Thyroid gland (tissue), 4 donors: ENCODE data around the gene KRT32. TPM values are rescaled to one million over a fixed set of nuclear protein-coding genes. Genes with fewer than 3 reads are reported as not detected.
A peak's percentile ranks its signal among the peaks of the same experiment; 100 is the strongest.

Experiments
- DNase-seq, 2 donors: peaks; one replicate each; pipeline ENCODE4 v3.0.0-alpha.2; 2019
- H3K27ac ChIP-seq, 3 donors: fragments of 200-600 bp; sonication (generic); 1 replicate in 2 of 3; 2 replicates in 1 of 3; pipeline ENCODE4 v1.5.1; 2016 to 2019; ENCODE audit warnings: mild to moderate bottlenecking in 1 of 3, moderate library complexity in 1 of 3
- H3K27me3 ChIP-seq: fragments of 200-600 bp; sonication (generic); one replicate; pipeline ENCODE4 v1.5.1; 2019
- H3K36me3 ChIP-seq, 2 donors: fragments of 200-600 bp; sonication (generic); one replicate each; pipeline ENCODE4 v1.5.1; 2016 to 2019
- H3K4me1 ChIP-seq, 2 donors: fragments of 200-600 bp; sonication (generic); one replicate each; pipeline ENCODE4 v1.5.1; 2017 to 2019
- H3K4me3 ChIP-seq, 3 donors: fragments of 200-600 bp; sonication (generic); replicated peaks in 1 of 3; 1 replicate in 2 of 3; 2 replicates in 1 of 3; pipeline ENCODE4 v1.5.1; 2016; ENCODE audit warnings: mild to moderate bottlenecking in 1 of 3
- H3K9me3 ChIP-seq: fragments of 200-600 bp; sonication (generic); one replicate; pipeline ENCODE4 v1.5.1; 2017
- CTCF ChIP-seq, 6 experiments: fragments of 200-600 bp in 3 of 6; fragments of 450-650 bp in 3 of 6; sonication (generic) in 3 of 6; IDR thresholded peaks; one replicate each; pipeline ENCODE4 v1.5.1; 2016 to 2019; ENCODE audit warnings: antibody characterized with exemption in 6 of 6, mild to moderate bottlenecking in 2 of 6, inconsistent platforms in 1 of 6, moderate library complexity in 1 of 6
- POLR2A ChIP-seq, 2 donors: fragments of 450-650 bp; IDR thresholded peaks; one replicate each; pipeline ENCODE4 v1.6.1; 2017; ENCODE audit warnings: antibody characterized with exemption in 2 of 2, mild to moderate bottlenecking in 2 of 2, moderate library complexity in 1 of 2
- WGBS, 2 donors: methylation state at CpG; one replicate each; pipeline ENCODE4 v1.1.5; 2017; 5-methylcytosine and 5-hydroxymethylcytosine counted together
- intact Hi-C: fragments of 100-400 bp; cut with DNase I; formaldehyde crosslinking; loops from one replicate; pipeline ENCODE4 v1.15.1; 2023
- total RNA-seq, 4 donors: library from RNA; depleted of rRNA; stranded (reverse); fragments of >200 nt; gene quantifications; one replicate each; pipeline ENCODE4 v1.2.3, GENCODE V29; 2016

The KRT32 gene
- total RNA-seq, 4 donors from 2014 or later: not detected

GRCh38 chr17:41420134-41420533 lies 47.1 kb downstream of the KRT32 start:
- Histone ChIP-seq H3K27ac (no peak overlapping the region), H3K27me3 (no peaks in the 10 kb centered on the region), H3K9me3 (no peaks in the 10 kb centered on the region), H3K36me3 (no peaks in the 10 kb centered on the region), H3K4me3 (no peak overlapping the region), H3K4me1 (peaks cover 0 to 14% of the 10 kb centered on the region in 2 donors)
- DNase-seq: no peak
- intact Hi-C loops: no loop called here
- WGBS, 2 donors: 67 to 81% methylated on average over 4 of the region's 4 CpGs
- no peak for TF ChIP-seq POLR2A (IDR thresholded peaks at IDR 0.05)
- no peak for TF ChIP-seq CTCF (IDR thresholded peaks at IDR 0.05)

GRCh38 chr17:41419716-41420115 lies 47.5 kb downstream of the KRT32 start:
- 62 to 98% methylated on average over 4 of the region's 4 CpGs for WGBS, 2 donors
- no peak for TF ChIP-seq CTCF (IDR thresholded peaks at IDR 0.05)
- no peak for TF ChIP-seq POLR2A (IDR thresholded peaks at IDR 0.05)
- no peaks in the 10 kb centered on the region for H3K27me3 ChIP-seq
- no peak for DNase-seq
- H3K9me3 ChIP-seq: no peaks in the 10 kb centered on the region
- no peak overlapping the region for H3K27ac ChIP-seq
- intact Hi-C loops: no loop called here
- H3K36me3 ChIP-seq: no peaks in the 10 kb centered on the region
- peaks cover 0 to 14% of the 10 kb centered on the region in 2 donors for H3K4me1 ChIP-seq
- no peak overlapping the region for H3K4me3 ChIP-seq

- no peaks in the 10 kb centered on the region for H3K27me3 ChIP-seq
- H3K36me3 ChIP-seq: no peaks in the 10 kb centered on the region
- H3K27ac ChIP-seq: no peak overlapping the region
- H3K9me3 ChIP-seq: no peaks in the 10 kb centered on the region
- peaks cover 0 to 14% of the 10 kb centered on the region in 2 donors for H3K4me1 ChIP-seq
- no peak for TF ChIP-seq CTCF (IDR thresholded peaks at IDR 0.05)
- no peak for DNase-seq
- H3K4me3 ChIP-seq: no peak overlapping the region
- intact Hi-C loops: no loop called here
- 86 to 96% methylated on average over 7 of the region's 7 CpGs for WGBS, 2 donors
Measured at GRCh38 chr17:41418116-41418860, 48.9 kb downstream of the KRT32 start.

GRCh38 chr17:41417576-41418015 lies 49.6 kb downstream of the KRT32 start:
- Histone ChIP-seq H3K27me3 (no peaks in the 10 kb centered on the region), H3K9me3 (no peaks in the 10 kb centered on the region), H3K4me3 (no peak overlapping the region), H3K27ac (no peak overlapping the region), H3K4me1 (peaks cover 0 to 14% of the 10 kb centered on the region in 2 donors), H3K36me3 (no peaks in the 10 kb centered on the region)
- DNase-seq: no peak
- TF ChIP-seq POLR2A (IDR thresholded peaks at IDR 0.05): no peak
- peak in 2 of 6 experiments; percentile 20 to 22 for TF ChIP-seq CTCF (IDR thresholded peaks at IDR 0.05)
- 59 to 71% methylated on average over 4 of the region's 4 CpGs for WGBS, 2 donors
- intact Hi-C loops: no loop called here

- WGBS, 2 donors: 87% methylated on average over 6 of the region's 6 CpGs
- no peak overlapping the region for H3K27ac ChIP-seq
Measured at GRCh38 chr17:41417127-41417526, 50.1 kb downstream of the KRT32 start.

More at GRCh38 chr17:41417127-41417526, 50.1 kb downstream of the KRT32 start:
- intact Hi-C loops: no loop called here
- Histone ChIP-seq H3K9me3 (no peaks in the 10 kb centered on the region), H3K4me3 (no peak overlapping the region), H3K4me1 (peaks cover 0 to 14% of the 10 kb centered on the region in 2 donors), H3K36me3 (no peaks in the 10 kb centered on the region), H3K27me3 (no peaks in the 10 kb centered on the region)
- DNase-seq: no peak
- TF ChIP-seq POLR2A (IDR thresholded peaks at IDR 0.05) (no peak), CTCF (IDR thresholded peaks at IDR 0.05) (no peak)
